ENCODE data around the gene C4A. TPM values are rescaled to one million over a fixed set of nuclear protein-coding genes. Genes with fewer than 3 reads are reported as not detected.

The C4A gene
- total and polyA plus RNA-seq, 2 donors (not counting 1 experiment from before 2014, with no cell fraction given) = 21.1 to 25.2 TPM

GRCh38 chr6:32050562-32050961 lies 68.7 kb downstream of the C4A start:
- Histone ChIP-seq H2AFZ (ENCODE audit: low read length) (no peak overlapping the region), H3K36me3 (ENCODE audit: control insufficient read depth, insufficient read depth, low read length) (peaks cover 3% of the 10 kb centered on the region), H3K4me3 (replicated peaks in 1 of 4; ENCODE audit: control extremely low read depth in 1 of 4, insufficient read depth in 1 of 4, low read depth in 3 of 4, low read length in 4 of 4) (no peak overlapping the region), H3K9me3 (ENCODE audit: control insufficient read depth, insufficient read depth, low read depth, low read length) (no peaks in the 10 kb centered on the region), H3K27ac (ENCODE audit: insufficient read depth, low read length) (no peak overlapping the region), H4K20me1 (ENCODE audit: control insufficient read depth, extremely low read depth, insufficient read depth, low read length) (no peaks in the 10 kb centered on the region), H3K4me2 (ENCODE audit: extremely low read depth, insufficient read depth, low read length) (no peak overlapping the region), H3K79me2 (ENCODE audit: control insufficient read depth, insufficient read depth, low read length) (no peaks in the 10 kb centered on the region), H3K27me3 (ENCODE audit: control insufficient read depth, insufficient read depth, low read length) (peaks cover 3% of the 10 kb centered on the region), H3K9ac (ENCODE audit: insufficient read depth, low read length) (no peak overlapping the region), H3K4me1 (ENCODE audit: control insufficient read depth, extremely low read depth, insufficient read depth, low read length) (peaks cover 23% of the 10 kb centered on the region)
- TF ChIP-seq EZH2 (IDR thresholded peaks at IDR 0.05; ENCODE audit: low read length, missing control alignments) = no peak
- TF ChIP-seq, protein P1, sequence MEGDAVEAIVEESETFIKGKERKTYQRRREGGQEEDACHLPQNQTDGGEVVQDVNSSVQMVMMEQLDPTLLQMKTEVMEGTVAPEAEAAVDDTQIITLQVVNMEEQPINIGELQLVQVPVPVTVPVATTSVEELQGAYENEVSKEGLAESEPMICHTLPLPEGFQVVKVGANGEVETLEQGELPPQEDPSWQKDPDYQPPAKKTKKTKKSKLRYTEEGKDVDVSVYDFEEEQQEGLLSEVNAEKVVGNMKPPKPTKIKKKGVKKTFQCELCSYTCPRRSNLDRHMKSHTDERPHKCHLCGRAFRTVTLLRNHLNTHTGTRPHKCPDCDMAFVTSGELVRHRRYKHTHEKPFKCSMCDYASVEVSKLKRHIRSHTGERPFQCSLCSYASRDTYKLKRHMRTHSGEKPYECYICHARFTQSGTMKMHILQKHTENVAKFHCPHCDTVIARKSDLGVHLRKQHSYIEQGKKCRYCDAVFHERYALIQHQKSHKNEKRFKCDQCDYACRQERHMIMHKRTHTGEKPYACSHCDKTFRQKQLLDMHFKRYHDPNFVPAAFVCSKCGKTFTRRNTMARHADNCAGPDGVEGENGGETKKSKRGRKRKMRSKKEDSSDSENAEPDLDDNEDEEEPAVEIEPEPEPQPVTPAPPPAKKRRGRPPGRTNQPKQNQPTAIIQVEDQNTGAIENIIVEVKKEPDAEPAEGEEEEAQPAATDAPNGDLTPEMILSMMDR (conservative IDR thresholded peaks at IDR 0.05 in 1 of 2, IDR thresholded peaks at IDR 0.05 in 1 of 2; ENCODE audit: low read depth in 1 of 2, low read length in 2 of 2) = no peak
- no peak for DNase-seq (ENCODE audit: low read depth in 2 of 2)

Other genes starting within 250 kb of the C4A start
Only the 30 nearest of the 32 such genes appear.
- 0.26 and 0.50 TPM in 2 replicates for gene SAPCD1, start 219.4 kb upstream of the C4A start, total RNA-seq
- 1.3 and 1.4 TPM in 2 replicates for gene SAPCD1, start 219.4 kb upstream of the C4A start, polyA plus RNA-seq
- under 0.01 and 0.66 TPM in 2 replicates for gene VWA7, start 204.7 kb upstream of the C4A start, total RNA-seq
- gene VWA7, start 204.7 kb upstream of the C4A start, polyA plus RNA-seq = 0.16 and 0.60 TPM in 2 replicates
- 29.8 and 53.5 TPM in 2 replicates for gene VARS1, start 186.3 kb upstream of the C4A start, total RNA-seq
- 16.0 and 31.0 TPM in 2 replicates for gene VARS1, start 186.3 kb upstream of the C4A start, polyA plus RNA-seq
- 23.1 and 24.3 TPM in 2 replicates for gene LSM2, start 175.1 kb upstream of the C4A start, total RNA-seq
- gene LSM2, start 175.1 kb upstream of the C4A start, polyA plus RNA-seq = 34.7 and 68.1 TPM in 2 replicates
- gene HSPA1L, start 166.8 kb upstream of the C4A start, total RNA-seq = 2.1 and 3.1 TPM in 2 replicates
- gene HSPA1L, start 166.8 kb upstream of the C4A start, polyA plus RNA-seq = 0.74 and 0.75 TPM in 2 replicates
- gene HSPA1A, start 166.5 kb upstream of the C4A start, total RNA-seq = 70.0 and 111 TPM in 2 replicates
- gene HSPA1A, start 166.5 kb upstream of the C4A start, polyA plus RNA-seq = 61.2 and 66.3 TPM in 2 replicates
- gene HSPA1B, start 154.3 kb upstream of the C4A start, total RNA-seq = 115 and 152 TPM in 2 replicates
- gene HSPA1B, start 154.3 kb upstream of the C4A start, polyA plus RNA-seq = 35.5 and 60.2 TPM in 2 replicates
- gene NEU1, start 119.2 kb upstream of the C4A start, total RNA-seq = 100 and 109 TPM in 2 replicates
- 51.2 and 66.4 TPM in 2 replicates for gene NEU1, start 119.2 kb upstream of the C4A start, polyA plus RNA-seq
- not detected in 2 replicates for gene SLC44A4, start 103.1 kb upstream of the C4A start, total RNA-seq
- 0.02 TPM in 1 of 2 replicates, not detected in the other for gene SLC44A4, start 103.1 kb upstream of the C4A start, polyA plus RNA-seq
- 60.1 and 63.7 TPM in 2 replicates for gene EHMT2, start 84.4 kb upstream of the C4A start, total RNA-seq
- gene EHMT2, start 84.4 kb upstream of the C4A start, polyA plus RNA-seq = 22.0 and 37.3 TPM in 2 replicates
- gene ZBTB12, start 80.0 kb upstream of the C4A start, total RNA-seq = 9.5 and 13.2 TPM in 2 replicates
- 1.2 and 1.6 TPM in 2 replicates for gene ZBTB12, start 80.0 kb upstream of the C4A start, polyA plus RNA-seq
- 16.8 and 27.2 TPM in 2 replicates for gene C2, start 54.3 kb upstream of the C4A start, total RNA-seq
- gene C2, start 54.3 kb upstream of the C4A start, polyA plus RNA-seq = 2.1 and 7.6 TPM in 2 replicates
- 62.9 and 87.1 TPM in 2 replicates for gene CFB, start 36.0 kb upstream of the C4A start, total RNA-seq
- gene CFB, start 36.0 kb upstream of the C4A start, polyA plus RNA-seq = 21.7 and 22.9 TPM in 2 replicates
- gene NELFE, start 23.1 kb upstream of the C4A start, total RNA-seq = 85.5 and 111 TPM in 2 replicates
- gene NELFE, start 23.1 kb upstream of the C4A start, polyA plus RNA-seq = 81.7 and 119 TPM in 2 replicates
- 56.2 and 58.0 TPM in 2 replicates for gene SKIC2, start 22.9 kb upstream of the C4A start, total RNA-seq
- 21.6 and 29.9 TPM in 2 replicates for gene SKIC2, start 22.9 kb upstream of the C4A start, polyA plus RNA-seq
- 11.6 and 14.0 TPM in 2 replicates for gene DXO, start 9.9 kb upstream of the C4A start, total RNA-seq
- 9.1 and 11.8 TPM in 2 replicates for gene DXO, start 9.9 kb upstream of the C4A start, polyA plus RNA-seq
- gene C4B, start 32.7 kb downstream of the C4A start, total RNA-seq = 19.0 and 43.9 TPM in 2 replicates
- 4.9 and 16.2 TPM in 2 replicates for gene C4B, start 32.7 kb downstream of the C4A start, polyA plus RNA-seq
- gene CYP21A2, start 56.4 kb downstream of the C4A start, total RNA-seq = not detected in 2 replicates
- not detected in 2 replicates for gene CYP21A2, start 56.4 kb downstream of the C4A start, polyA plus RNA-seq
- 63.9 and 113 TPM in 2 replicates for gene TNXB, start 127.3 kb downstream of the C4A start, total RNA-seq
- 8.1 and 13.0 TPM in 2 replicates for gene TNXB, start 127.3 kb downstream of the C4A start, polyA plus RNA-seq
- gene ATF6B, start 146.2 kb downstream of the C4A start, total RNA-seq = 8.0 and 15.7 TPM in 2 replicates
- gene ATF6B, start 146.2 kb downstream of the C4A start, polyA plus RNA-seq = 35.5 and 36.2 TPM in 2 replicates
- gene FKBPL, start 148.2 kb downstream of the C4A start, total RNA-seq = 7.4 and 7.6 TPM in 2 replicates
- 2.4 and 3.5 TPM in 2 replicates for gene FKBPL, start 148.2 kb downstream of the C4A start, polyA plus RNA-seq
- 0.26 and 0.33 TPM in 2 replicates for gene PRRT1, start 169.9 kb downstream of the C4A start, total RNA-seq
- 0.61 and 0.73 TPM in 2 replicates for gene PRRT1, start 169.9 kb downstream of the C4A start, polyA plus RNA-seq
- gene PPT2, start 172.1 kb downstream of the C4A start, total RNA-seq = 15.9 and 37.3 TPM in 2 replicates
- 13.7 and 21.6 TPM in 2 replicates for gene PPT2, start 172.1 kb downstream of the C4A start, polyA plus RNA-seq
- gene EGFL8, start 182.5 kb downstream of the C4A start, total RNA-seq = 0.99 and 1.0 TPM in 2 replicates
- gene EGFL8, start 182.5 kb downstream of the C4A start, polyA plus RNA-seq = 0.77 and 2.3 TPM in 2 replicates
- gene AGPAT1, start 194.0 kb downstream of the C4A start, total RNA-seq = 15.9 and 22.1 TPM in 2 replicates
- gene AGPAT1, start 194.0 kb downstream of the C4A start, polyA plus RNA-seq = 79.0 and 92.1 TPM in 2 replicates
- gene RNF5, start 196.3 kb downstream of the C4A start, total RNA-seq = 22.1 and 23.9 TPM in 2 replicates
- 54.5 and 63.4 TPM in 2 replicates for gene RNF5, start 196.3 kb downstream of the C4A start, polyA plus RNA-seq
- 0.26 and 0.50 TPM in 2 replicates for gene AGER, start 202.2 kb downstream of the C4A start, total RNA-seq
- 0.78 and 0.99 TPM in 2 replicates for gene AGER, start 202.2 kb downstream of the C4A start, polyA plus RNA-seq
- 23.6 and 35.0 TPM in 2 replicates for gene PBX2, start 208.1 kb downstream of the C4A start, total RNA-seq
- 39.4 and 41.8 TPM in 2 replicates for gene PBX2, start 208.1 kb downstream of the C4A start, polyA plus RNA-seq
- gene GPSM3, start 210.6 kb downstream of the C4A start, total RNA-seq = 1.3 and 2.3 TPM in 2 replicates
- gene GPSM3, start 210.6 kb downstream of the C4A start, polyA plus RNA-seq = 3.9 and 7.0 TPM in 2 replicates
- 0.77 and 0.99 TPM in 2 replicates for gene NOTCH4, start 242.0 kb downstream of the C4A start, total RNA-seq
- 0.42 and 0.66 TPM in 2 replicates for gene NOTCH4, start 242.0 kb downstream of the C4A start, polyA plus RNA-seq

Measured in fibroblast of lung (primary cell).